22Rv1 (cell line): Measurements from ENCODE around the gene ENPP7.

Experiments used
- H3K27ac ChIP-seq: fragments of 450-650 bp; 2 replicates; pipeline ENCODE4 v1.5.1; 2017
- CTCF ChIP-seq: fragments of 450-650 bp; IDR thresholded peaks from 2 replicates; pipeline ENCODE4 v1.5.1; 2017; ENCODE audit warnings: mild to moderate bottlenecking
- ZFX ChIP-seq: fragments of 450-650 bp; IDR thresholded peaks from 2 replicates; pipeline ENCODE4 v1.6.1; 2017; ENCODE audit warnings: antibody characterized with exemption, borderline replicate concordance

The ENPP7 gene

GRCh38 chr17:79728908-79729471 is 1.8 kb upstream of the ENPP7 start:
- no peak overlapping the region for H3K27ac ChIP-seq
- TF ChIP-seq ZFX: no peak

- no peak overlapping the region for H3K27ac ChIP-seq
- no peak for TF ChIP-seq CTCF
- TF ChIP-seq ZFX: no peak
Measured at GRCh38 chr17:79729761-79730160, 982 bp upstream of the ENPP7 start.

GRCh38 chr17:79730437-79730768 is 340 bp upstream of the ENPP7 start:
- TF ChIP-seq ZFX (no peak), CTCF (no peak)
- H3K27ac ChIP-seq: no peak overlapping the region

DNA sequence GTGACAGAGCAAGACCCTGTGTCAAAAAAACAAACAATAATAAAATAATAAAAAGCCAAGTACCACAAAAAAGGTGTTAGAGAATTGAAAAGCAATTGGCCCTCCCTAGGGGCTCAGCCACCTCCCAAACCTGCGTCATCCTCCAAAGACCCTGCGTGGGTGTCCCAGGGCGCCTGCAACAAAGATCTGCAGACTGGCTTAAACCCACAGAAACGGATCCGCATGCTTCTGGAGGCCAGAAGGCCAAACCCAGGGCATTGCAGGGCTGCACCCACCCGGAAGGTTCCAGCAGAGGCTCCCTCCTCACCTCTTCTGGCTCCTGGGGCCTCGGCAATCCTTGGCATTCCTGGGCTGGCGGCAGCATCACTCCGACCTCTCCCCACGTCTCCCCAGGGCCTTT is 1.5 kb downstream of the ENPP7 start:
- H3K27ac ChIP-seq: no peak overlapping the region
- TF ChIP-seq ZFX (no peak), CTCF (no peak)

GRCh38 chr17:79732804-79733691 is 2.3 kb downstream of the ENPP7 start:
- no peak overlapping the region for H3K27ac ChIP-seq
- TF ChIP-seq ZFX (no peak), CTCF (no peak)

DNA sequence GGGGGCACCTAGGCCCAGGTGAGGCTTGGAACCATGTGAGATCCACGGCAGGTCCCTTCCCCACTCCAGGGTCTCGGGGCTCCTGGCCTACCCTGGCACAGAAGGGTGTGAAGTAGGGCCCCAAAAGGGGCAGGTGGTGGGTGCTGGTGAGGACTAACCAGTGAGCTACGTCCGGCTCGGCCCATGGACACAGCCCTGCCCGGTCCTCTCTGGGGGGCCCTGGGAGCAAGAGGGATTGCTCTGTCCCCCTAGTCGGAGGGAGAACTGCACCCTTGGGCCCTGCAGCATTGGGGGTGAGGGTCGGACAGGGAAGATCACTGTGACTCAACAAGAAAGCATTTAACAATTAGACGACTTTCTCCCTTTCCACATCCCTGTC is 2.9 kb downstream of the ENPP7 start:
- no peak for TF ChIP-seq ZFX
- TF ChIP-seq CTCF: no peak
- H3K27ac ChIP-seq: no peak overlapping the region

GRCh38 chr17:79735096-79735495 is 4.4 kb downstream of the ENPP7 start:
- TF ChIP-seq CTCF: no peak
- TF ChIP-seq ZFX: no peak
- H3K27ac ChIP-seq: no peak overlapping the region
